ENCODE measurements around the gene ADGRG2. TPM values are rescaled to one million over a fixed set of nuclear protein-coding genes. Genes with fewer than 3 reads are reported as not detected.

The ADGRG2 gene
- total RNA-seq, 1 donor from 2014 or later: 0.15 TPM

DNA sequence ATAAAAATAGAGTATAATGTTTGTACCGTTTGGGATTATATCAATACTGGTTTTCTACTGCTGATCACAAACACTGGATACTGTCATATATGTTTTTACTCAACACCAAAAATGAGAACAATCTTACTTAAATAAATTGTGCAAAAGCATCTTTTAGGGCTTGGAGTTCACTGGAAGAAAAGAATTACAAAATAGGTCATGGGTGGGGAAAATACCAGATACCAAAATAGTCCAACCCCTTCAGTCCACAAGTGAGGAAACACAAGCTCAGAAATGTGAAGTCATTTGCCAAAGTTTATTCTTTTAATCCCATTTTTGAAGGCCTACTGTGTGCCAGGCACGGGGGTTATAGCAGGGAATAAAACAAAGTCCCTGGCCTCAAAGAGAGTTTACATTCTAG lies 64.4 kb downstream of the ADGRG2 start:
- TF ChIP-seq, protein P1, sequence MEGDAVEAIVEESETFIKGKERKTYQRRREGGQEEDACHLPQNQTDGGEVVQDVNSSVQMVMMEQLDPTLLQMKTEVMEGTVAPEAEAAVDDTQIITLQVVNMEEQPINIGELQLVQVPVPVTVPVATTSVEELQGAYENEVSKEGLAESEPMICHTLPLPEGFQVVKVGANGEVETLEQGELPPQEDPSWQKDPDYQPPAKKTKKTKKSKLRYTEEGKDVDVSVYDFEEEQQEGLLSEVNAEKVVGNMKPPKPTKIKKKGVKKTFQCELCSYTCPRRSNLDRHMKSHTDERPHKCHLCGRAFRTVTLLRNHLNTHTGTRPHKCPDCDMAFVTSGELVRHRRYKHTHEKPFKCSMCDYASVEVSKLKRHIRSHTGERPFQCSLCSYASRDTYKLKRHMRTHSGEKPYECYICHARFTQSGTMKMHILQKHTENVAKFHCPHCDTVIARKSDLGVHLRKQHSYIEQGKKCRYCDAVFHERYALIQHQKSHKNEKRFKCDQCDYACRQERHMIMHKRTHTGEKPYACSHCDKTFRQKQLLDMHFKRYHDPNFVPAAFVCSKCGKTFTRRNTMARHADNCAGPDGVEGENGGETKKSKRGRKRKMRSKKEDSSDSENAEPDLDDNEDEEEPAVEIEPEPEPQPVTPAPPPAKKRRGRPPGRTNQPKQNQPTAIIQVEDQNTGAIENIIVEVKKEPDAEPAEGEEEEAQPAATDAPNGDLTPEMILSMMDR (IDR thresholded peaks at IDR 0.05): no peak
- Mint-ChIP-seq H3K27me3 (ENCODE audit: low read depth) (no peaks in the 10 kb centered on the region), H3K4me3 (ENCODE audit: unreplicated experiment) (no peak overlapping the region), H3K9me3 (ENCODE audit: low read depth) (peaks cover 23% of the 10 kb centered on the region), H3K4me1 (ENCODE audit: low read depth) (no peaks in the 10 kb centered on the region), H3K27ac (ENCODE audit: unreplicated experiment) (no peak overlapping the region), H3K36me3 (ENCODE audit: low read depth) (no peaks in the 10 kb centered on the region)
- no peak for DNase-seq (ENCODE audit: low spot score)

DNA sequence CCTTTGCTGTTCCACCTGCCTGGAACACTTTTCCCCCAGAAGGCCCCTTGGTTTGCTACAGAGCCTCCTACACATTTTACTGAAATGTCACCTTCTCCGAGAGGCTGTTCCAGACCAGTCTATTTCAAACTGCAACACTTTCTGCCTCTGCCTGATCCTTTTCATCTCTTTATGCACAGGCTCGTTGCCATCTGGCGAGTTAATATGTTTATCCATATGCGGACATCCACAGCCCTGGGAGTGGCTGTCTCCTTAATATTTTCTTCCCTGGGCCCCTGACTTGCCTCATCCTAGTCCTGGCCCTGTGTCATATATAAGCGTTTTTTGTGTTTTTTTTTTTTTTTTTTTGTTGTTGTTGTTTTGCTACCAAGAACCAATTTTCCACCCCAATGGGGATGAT lies 73.2 kb downstream of the ADGRG2 start:
- Mint-ChIP-seq H3K27ac (ENCODE audit: unreplicated experiment) (no peak overlapping the region), H3K27me3 (ENCODE audit: low read depth) (no peaks in the 10 kb centered on the region), H3K36me3 (ENCODE audit: low read depth) (peaks cover 3% of the 10 kb centered on the region), H3K4me1 (ENCODE audit: low read depth) (no peaks in the 10 kb centered on the region), H3K9me3 (ENCODE audit: low read depth) (peaks cover 13% of the 10 kb centered on the region), H3K4me3 (ENCODE audit: unreplicated experiment) (no peak overlapping the region)
- TF ChIP-seq, protein P1 (IDR thresholded peaks at IDR 0.05): no peak
- DNase-seq (ENCODE audit: low spot score): no peak

DNA sequence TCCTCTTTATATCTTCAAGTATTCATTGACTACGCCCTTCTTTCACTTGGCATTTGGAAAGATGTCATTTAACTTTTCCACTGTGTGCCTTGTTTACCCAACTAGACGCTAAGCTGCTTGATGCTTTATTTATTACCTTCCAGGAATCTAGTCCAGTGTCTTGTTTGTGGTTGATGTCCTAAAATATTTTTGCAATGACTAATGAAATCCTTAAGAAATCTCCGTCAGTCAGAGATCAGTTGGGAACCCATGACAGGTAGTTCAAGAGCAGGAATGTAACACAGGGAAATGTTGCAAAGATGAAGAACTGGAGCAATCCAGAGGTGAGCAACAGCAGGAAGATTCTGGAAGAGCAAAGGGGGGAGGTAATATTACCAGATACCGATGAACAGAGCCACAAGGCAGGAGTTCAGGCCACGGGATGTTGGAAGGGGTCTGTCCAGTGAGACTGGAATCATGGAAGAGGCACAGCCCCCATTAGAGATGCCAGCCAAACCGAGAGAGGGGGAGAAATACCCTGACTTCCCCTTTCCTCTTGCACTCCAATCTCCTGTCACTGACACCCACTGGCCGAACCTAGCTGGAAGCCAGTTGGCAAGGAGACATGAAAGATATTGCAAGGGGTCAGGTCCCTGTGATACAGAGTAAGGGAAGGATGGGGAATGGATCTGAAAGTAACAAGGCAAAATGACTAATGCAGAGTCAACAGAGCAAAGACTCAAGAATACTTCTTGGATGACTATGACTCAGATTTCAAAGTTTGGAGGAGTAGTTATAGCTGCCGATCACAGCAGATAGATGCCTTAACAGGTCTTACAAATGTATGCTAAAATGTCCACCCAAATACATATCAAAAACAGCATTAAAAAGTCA lies 75.7 kb downstream of the ADGRG2 start:
- Mint-ChIP-seq H3K9me3 (ENCODE audit: low read depth) (peaks cover 22% of the 10 kb centered on the region), H3K27me3 (ENCODE audit: low read depth) (no peaks in the 10 kb centered on the region), H3K27ac (ENCODE audit: unreplicated experiment) (no peak overlapping the region), H3K4me1 (ENCODE audit: low read depth) (no peaks in the 10 kb centered on the region), H3K4me3 (ENCODE audit: unreplicated experiment) (no peak overlapping the region), H3K36me3 (ENCODE audit: low read depth) (peaks cover 1% of the 10 kb centered on the region)
- no peak for DNase-seq (ENCODE audit: low spot score)
- TF ChIP-seq, protein P1 (IDR thresholded peaks at IDR 0.05): no peak

DNA sequence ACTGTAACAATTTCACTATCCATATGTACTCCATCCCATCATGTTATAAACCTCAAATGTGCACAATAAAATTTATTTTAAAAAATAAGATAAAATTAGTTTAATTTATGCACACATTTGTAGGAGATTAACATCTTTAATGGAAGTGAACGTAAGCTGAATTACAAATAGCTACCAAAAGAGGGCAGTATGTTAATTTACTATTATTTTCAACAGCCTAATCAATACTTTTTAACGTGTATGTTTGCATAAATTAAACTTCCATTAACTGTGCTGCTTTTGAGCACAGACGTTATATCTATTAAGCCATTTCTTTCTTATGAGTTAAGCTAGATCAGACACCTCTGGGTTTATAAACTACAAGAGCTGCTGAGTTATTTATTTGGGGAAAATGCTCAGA lies 81.9 kb downstream of the ADGRG2 start:
- TF ChIP-seq, protein P1 (IDR thresholded peaks at IDR 0.05): peak; percentile 81
- peaks cover 8% of the 10 kb centered on the region for H3K9me3 Mint-ChIP-seq (ENCODE audit: low read depth)
- no peak overlapping the region for H3K27ac Mint-ChIP-seq (ENCODE audit: unreplicated experiment)
- no peak overlapping the region for H3K4me3 Mint-ChIP-seq (ENCODE audit: unreplicated experiment)
- no peaks in the 10 kb centered on the region for H3K4me1 Mint-ChIP-seq (ENCODE audit: low read depth)
- no peaks in the 10 kb centered on the region for H3K27me3 Mint-ChIP-seq (ENCODE audit: low read depth)
- H3K36me3 Mint-ChIP-seq (ENCODE audit: low read depth): no peaks in the 10 kb centered on the region
- DNase-seq (ENCODE audit: low spot score): no peak

DNA sequence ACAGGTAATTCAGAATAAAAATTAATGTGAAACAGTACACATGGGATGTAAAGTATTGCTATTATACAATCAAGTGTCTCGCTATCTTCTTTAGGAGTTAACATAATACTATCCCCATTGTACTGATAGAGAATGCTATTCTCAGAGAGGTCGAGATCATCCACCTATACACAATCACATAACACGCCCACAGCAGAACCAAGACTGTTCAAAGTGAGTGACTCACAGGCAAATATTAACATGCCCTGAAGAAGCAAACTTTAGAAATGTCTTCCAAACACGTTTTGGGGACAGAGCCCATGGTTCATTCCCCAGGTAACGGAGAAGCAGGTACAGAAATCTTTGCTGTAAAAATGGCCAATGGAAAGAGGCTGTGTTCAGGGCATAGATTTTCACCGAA lies 88.2 kb downstream of the ADGRG2 start:
- Mint-ChIP-seq H3K36me3 (ENCODE audit: low read depth) (no peaks in the 10 kb centered on the region), H3K27me3 (ENCODE audit: low read depth) (no peaks in the 10 kb centered on the region), H3K4me1 (ENCODE audit: low read depth) (no peaks in the 10 kb centered on the region), H3K27ac (ENCODE audit: unreplicated experiment) (no peak overlapping the region), H3K4me3 (ENCODE audit: unreplicated experiment) (no peak overlapping the region), H3K9me3 (ENCODE audit: low read depth) (peaks cover 8% of the 10 kb centered on the region)
- no peak for DNase-seq (ENCODE audit: low spot score)
- TF ChIP-seq, protein P1 (IDR thresholded peaks at IDR 0.05): no peak

Data from chondrocyte (in vitro differentiated cells).